GM19043 (cell line): Measurements from ENCODE around the gene NAV1.
"Not testable (repeated sequence)": the region's sequence is repeated elsewhere in the genome, so short reads cannot be mapped to it uniquely, and the experiment has no call there.

Source experiments
- ATAC-seq: cut with Tn5 transposase; IDR thresholded peaks from one replicate; pipeline ENCODE4 v1.9.1; 2021; ENCODE audit warnings: low read depth; ENCODE audit not compliant: unreplicated experiment

Gene NAV1

GRCh38 chr1:201538612-201539551, at the start of gene NAV1:
Gene NAV1, plus strand, starts transcription at chr1:201539127. Its CDS starts 83,758 bp downstream, at chr1:201622885.
- ATAC-seq, result no peak

GRCh38 chr1:201489643-201490261, 49.2 kb upstream of the NAV1 start:
- ATAC-seq, result no peak

GRCh38 chr1:201490708-201491131, 48.2 kb upstream of the NAV1 start:
- ATAC-seq, result no peak

GRCh38 chr1:201491896-201492511, 46.9 kb upstream of the NAV1 start:
- ATAC-seq, result no peak

- not testable (repeated sequence) for ATAC-seq
Observed at GRCh38 chr1:201493026-201493656, 45.8 kb upstream of the NAV1 start.

- no peak for ATAC-seq
Observed at GRCh38 chr1:201493757-201494617, 44.9 kb upstream of the NAV1 start.

GRCh38 chr1:201495551-201496295, 43.2 kb upstream of the NAV1 start:
- ATAC-seq, result no peak

- no peak for ATAC-seq
Observed at GRCh38 chr1:201496296-201496690, 42.6 kb upstream of the NAV1 start.

GRCh38 chr1:201497935-201498509, 40.9 kb upstream of the NAV1 start:
- ATAC-seq, result no peak

GRCh38 chr1:201498621-201499020, 40.3 kb upstream of the NAV1 start:
- no peak for ATAC-seq

GRCh38 chr1:201499191-201499590, 39.7 kb upstream of the NAV1 start:
- ATAC-seq, result no peak

GRCh38 chr1:201499795-201500669, 38.9 kb upstream of the NAV1 start:
- no peak for ATAC-seq

- ATAC-seq, result no peak
Observed at GRCh38 chr1:201500670-201501120, 38.2 kb upstream of the NAV1 start.

- ATAC-seq, result no peak
Observed at GRCh38 chr1:201501144-201501543, 37.8 kb upstream of the NAV1 start.

- no peak for ATAC-seq
Observed at GRCh38 chr1:201501812-201502510, 37.0 kb upstream of the NAV1 start.

GRCh38 chr1:201502511-201502857, 36.4 kb upstream of the NAV1 start:
- ATAC-seq, result no peak

- ATAC-seq, result no peak
Observed at GRCh38 chr1:201503397-201504176, 35.3 kb upstream of the NAV1 start.
